ENCODE data around the gene CCDC73. TPM values are rescaled to one million over a fixed set of nuclear protein-coding genes. Genes with fewer than 3 reads are reported as not detected.
"Not testable (repeated sequence)": the region's sequence is repeated elsewhere in the genome, so short reads cannot be mapped to it uniquely, and the experiment has no call there.

The CCDC73 gene
- total RNA-seq, 3 donors from 2014 or later = 0.05 TPM; not detected in 2

GRCh38 chr11:32615422-32615821 is 179.0 kb downstream of the CCDC73 start:
- no peak overlapping the region for H3K4me3 Mint-ChIP-seq
- peaks cover 3% of the 10 kb centered on the region for H3K27me3 Mint-ChIP-seq (ENCODE audit: low read depth)
- H3K9me3 Mint-ChIP-seq = no peaks in the 10 kb centered on the region
- DNase-seq (no peak), ATAC-seq (no peak)
- no peaks in the 10 kb centered on the region for H3K4me1 Mint-ChIP-seq (ENCODE audit: low read depth)
- H3K36me3 Mint-ChIP-seq (ENCODE audit: insufficient read depth) = no peaks in the 10 kb centered on the region

GRCh38 chr11:32613500-32614151 is 180.8 kb downstream of the CCDC73 start:
- Mint-ChIP-seq H3K36me3 (ENCODE audit: insufficient read depth) (peaks cover 8% of the 10 kb centered on the region), H3K4me3 (no peak overlapping the region), H3K27me3 (ENCODE audit: low read depth) (peaks cover under 1% of the 10 kb centered on the region), H3K4me1 (ENCODE audit: low read depth) (no peaks in the 10 kb centered on the region), H3K9me3 (no peaks in the 10 kb centered on the region)
- ATAC-seq = no peak
- no peak for DNase-seq

- peaks cover 5% of the 10 kb centered on the region for H3K9me3 Mint-ChIP-seq
- no peak for ATAC-seq
- peaks cover 22% of the 10 kb centered on the region for H3K36me3 Mint-ChIP-seq (ENCODE audit: insufficient read depth)
- no peaks in the 10 kb centered on the region for H3K27me3 Mint-ChIP-seq (ENCODE audit: low read depth)
- no peak overlapping the region for H3K4me3 Mint-ChIP-seq
- DNase-seq = no peak
- H3K4me1 Mint-ChIP-seq (ENCODE audit: low read depth) = no peaks in the 10 kb centered on the region
Observed at GRCh38 chr11:32610797-32611352, 183.6 kb downstream of the CCDC73 start.

- not testable (repeated sequence) for H3K27me3 Mint-ChIP-seq (ENCODE audit: low read depth); H3K4me3 Mint-ChIP-seq; H3K9me3 Mint-ChIP-seq; ATAC-seq; H3K4me1 Mint-ChIP-seq (ENCODE audit: low read depth); DNase-seq
- H3K36me3 Mint-ChIP-seq (ENCODE audit: insufficient read depth) = peaks cover 30% of the 10 kb centered on the region
Observed at GRCh38 chr11:32608826-32609225, 185.6 kb downstream of the CCDC73 start.

GRCh38 chr11:32606220-32606619 is 188.2 kb downstream of the CCDC73 start:
- H3K4me3 Mint-ChIP-seq = no peak overlapping the region
- DNase-seq (no peak), ATAC-seq (no peak)

GRCh38 chr11:32602657-32603415 is 191.6 kb downstream of the CCDC73 start:
- ATAC-seq = no peak

More at GRCh38 chr11:32606220-32606619, 188.2 kb downstream of the CCDC73 start:
- H3K4me1 Mint-ChIP-seq (ENCODE audit: low read depth) = peaks cover 1% of the 10 kb centered on the region
- peaks cover 44% of the 10 kb centered on the region for H3K36me3 Mint-ChIP-seq (ENCODE audit: insufficient read depth)
- no peaks in the 10 kb centered on the region for H3K27me3 Mint-ChIP-seq (ENCODE audit: low read depth)
- H3K9me3 Mint-ChIP-seq = peaks cover 5% of the 10 kb centered on the region

GRCh38 chr11:32597921-32598320 is 196.5 kb downstream of the CCDC73 start:
- Mint-ChIP-seq H3K4me1 (ENCODE audit: low read depth) (peaks cover 15% of the 10 kb centered on the region), H3K27me3 (ENCODE audit: low read depth) (no peaks in the 10 kb centered on the region), H3K4me3 (no peak overlapping the region), H3K36me3 (ENCODE audit: insufficient read depth) (peaks cover 53% of the 10 kb centered on the region), H3K9me3 (no peaks in the 10 kb centered on the region)
- DNase-seq = no peak
- ATAC-seq = no peak

More at GRCh38 chr11:32602657-32603415, 191.6 kb downstream of the CCDC73 start:
- DNase-seq = no peak
- Mint-ChIP-seq H3K9me3 (peaks cover 5% of the 10 kb centered on the region), H3K4me3 (no peak overlapping the region), H3K36me3 (ENCODE audit: insufficient read depth) (peaks cover 36% of the 10 kb centered on the region), H3K27me3 (ENCODE audit: low read depth) (no peaks in the 10 kb centered on the region), H3K4me1 (ENCODE audit: low read depth) (peaks cover 2% of the 10 kb centered on the region)

- H3K4me1 Mint-ChIP-seq (ENCODE audit: low read depth) = peaks cover 22% of the 10 kb centered on the region
- DNase-seq; H3K9me3 Mint-ChIP-seq; H3K4me3 Mint-ChIP-seq; H3K27me3 Mint-ChIP-seq (ENCODE audit: low read depth): not testable (repeated sequence)
- peak; percentile 84 to 86 for ATAC-seq
- peaks cover 57% of the 10 kb centered on the region for H3K36me3 Mint-ChIP-seq (ENCODE audit: insufficient read depth)
Observed at GRCh38 chr11:32596114-32596513, 198.3 kb downstream of the CCDC73 start.

GRCh38 chr11:32594272-32594671 is 200.2 kb downstream of the CCDC73 start:
- peaks cover 69% of the 10 kb centered on the region for H3K36me3 Mint-ChIP-seq (ENCODE audit: insufficient read depth)
- H3K4me3 Mint-ChIP-seq = no peak overlapping the region
- no peak for ATAC-seq
- H3K9me3 Mint-ChIP-seq = no peaks in the 10 kb centered on the region
- no peak for DNase-seq
- peaks cover 24% of the 10 kb centered on the region for H3K4me1 Mint-ChIP-seq (ENCODE audit: low read depth)
- no peaks in the 10 kb centered on the region for H3K27me3 Mint-ChIP-seq (ENCODE audit: low read depth)

- peaks cover 42% of the 10 kb centered on the region for H3K4me1 Mint-ChIP-seq (ENCODE audit: low read depth)
- no peaks in the 10 kb centered on the region for H3K9me3 Mint-ChIP-seq
- no peaks in the 10 kb centered on the region for H3K27me3 Mint-ChIP-seq (ENCODE audit: low read depth)
- DNase-seq (no peak), ATAC-seq (no peak)
- peaks cover 34% of the 10 kb centered on the region for H3K36me3 Mint-ChIP-seq (ENCODE audit: insufficient read depth)
- peak overlapping the region; percentile 97 for H3K4me3 Mint-ChIP-seq
Observed at GRCh38 chr11:32586576-32587190, 207.8 kb downstream of the CCDC73 start.

GRCh38 chr11:32584921-32585320 is 209.5 kb downstream of the CCDC73 start:
- no peaks in the 10 kb centered on the region for H3K27me3 Mint-ChIP-seq (ENCODE audit: low read depth)
- no peak for DNase-seq
- H3K9me3 Mint-ChIP-seq = no peaks in the 10 kb centered on the region
- peaks cover 21% of the 10 kb centered on the region for H3K36me3 Mint-ChIP-seq (ENCODE audit: insufficient read depth)
- H3K4me1 Mint-ChIP-seq (ENCODE audit: low read depth) = peaks cover 41% of the 10 kb centered on the region
- H3K4me3 Mint-ChIP-seq = peak overlapping the region; percentile 97
- no peak for ATAC-seq

GRCh38 chr11:32583459-32584271 is 210.8 kb downstream of the CCDC73 start, which contains the start of gene EIF3M:
EIF3M (plus strand) TSS chr11:32583831; CDS start chr11:32583888, 57 bp downstream.
- peaks cover 15% of the 10 kb centered on the region for H3K36me3 Mint-ChIP-seq (ENCODE audit: insufficient read depth)
- H3K27me3 Mint-ChIP-seq (ENCODE audit: low read depth) = no peaks in the 10 kb centered on the region
- peak; percentile 99 to 100 for ATAC-seq

GRCh38 chr11:32581556-32581955 is 212.9 kb downstream of the CCDC73 start:
- H3K9me3 Mint-ChIP-seq = no peaks in the 10 kb centered on the region
- peaks cover 23% of the 10 kb centered on the region for H3K4me1 Mint-ChIP-seq (ENCODE audit: low read depth)
- no peaks in the 10 kb centered on the region for H3K27me3 Mint-ChIP-seq (ENCODE audit: low read depth)
- peaks cover 10% of the 10 kb centered on the region for H3K36me3 Mint-ChIP-seq (ENCODE audit: insufficient read depth)
- DNase-seq (no peak), ATAC-seq (no peak)
- H3K4me3 Mint-ChIP-seq = no peak overlapping the region

More at GRCh38 chr11:32583459-32584271, 210.8 kb downstream of the CCDC73 start, which contains the start of gene EIF3M:
- H3K4me3 Mint-ChIP-seq = peak within 1 kb of the TSS; percentile 97
- DNase-seq = peak; percentile 94
- no peaks in the 10 kb centered on the region for H3K9me3 Mint-ChIP-seq
- H3K4me1 Mint-ChIP-seq (ENCODE audit: low read depth) = peaks cover 37% of the 10 kb centered on the region

Data from activated T-cell treated with anti-CD3 and anti-CD28 coated beads, Interleukin-2, amount 50 U/mL, for 4 hours (primary cell).